GM12878 (cell line): Measurements from ENCODE around the gene APPBP2. TPM values are rescaled to one million over a fixed set of nuclear protein-coding genes. Genes with fewer than 3 reads are reported as not detected.
"Not testable (repeated sequence)": the region's sequence is repeated elsewhere in the genome, so short reads cannot be mapped to it uniquely, and the experiment has no call there.

Experiments
- ATAC-seq: fragments of 200-7000 bp; cut with Tn5 transposase; 3 replicates; pipeline ENCODE4 v1.9.1; 2020; ENCODE audit warnings: mild to moderate bottlenecking, moderate library complexity
- BruUV-seq: library from RNA; stranded (reverse); fragments of 400-500 nt; replicated peaks from 2 replicates; lab custom pipeline; 2021; lab: Mats Ljungman, UMichigan
- CTCF ChIA-PET: fragments of 300-600 bp; sonication (Branson Sonifier 250); formaldehyde crosslinking; extraction: SDS; loops from one replicate; lab custom pipeline; 2021; ENCODE audit warnings: inconsistent platforms; lab: Yijun Ruan, JAX
- POLR2A ChIA-PET: fragments of 350-600 bp; formaldehyde crosslinking; extraction: SDS; loops from one replicate; lab custom pipeline; 2021; ENCODE audit warnings: inconsistent platforms; lab: Charles Lee
- RAD21 ChIA-PET: fragments of 300-600 bp; sonication (Branson Sonifier 250); formaldehyde crosslinking; loops from one replicate; lab custom pipeline; 2023; ENCODE audit warnings: antibody characterized with exemption; ENCODE audit not compliant: unreplicated experiment; lab: Charles Lee
- SMC1A ChIA-PET: fragments of 300-600 bp; sonication (Branson Sonifier 250); formaldehyde crosslinking; loops from one replicate; lab custom pipeline; 2023; ENCODE audit not compliant: unreplicated experiment, uncharacterized antibody; lab: Charles Lee
- DNase-seq: peaks from one replicate; pipeline ENCODE4 v3.0.0-alpha.2; 2011; ENCODE audit warnings: low read depth, low spot score
- FAIRE-seq: peaks from 3 replicates; lab custom pipeline; 2011; peaks lifted over from hg19 to GRCh38; lab: Jason Lieb, UNC
- H2AFZ ChIP-seq: 2 replicates; pipeline ENCODE4 v1.6.0; 2011; ENCODE audit warnings: low read depth, low read length, control low read depth; ENCODE audit not compliant: control insufficient read depth
- H3K27ac ChIP-seq: 2 replicates; pipeline ENCODE4 v1.5.1; 2011; ENCODE audit warnings: control low read depth; ENCODE audit not compliant: control insufficient read depth, insufficient read depth
- H3K27me3 ChIP-seq, 2 experiments: replicated peaks in 1 of 2; 2 replicates each; pipeline versions ENCODE4 v1.6.0 to v1.6.1; 2011; ENCODE audit warnings: low read length in 1 of 2; ENCODE audit not compliant: control insufficient read depth in 2 of 2, insufficient read depth in 2 of 2
- H3K36me3 ChIP-seq, 2 experiments: 2 replicates each; pipeline ENCODE4 v1.5.1; 2011; ENCODE audit warnings: low read length in 1 of 2; ENCODE audit not compliant: control insufficient read depth in 2 of 2, insufficient read depth in 2 of 2
- H3K4me1 ChIP-seq: 2 replicates; pipeline ENCODE4 v1.6.1; 2011; ENCODE audit warnings: mild to moderate bottlenecking, low read length, moderate library complexity, mixed read lengths; ENCODE audit not compliant: control insufficient read depth, insufficient read depth
- H3K4me2 ChIP-seq: 2 replicates; pipeline ENCODE4 v1.6.0; 2011; ENCODE audit warnings: control low read depth; ENCODE audit not compliant: control insufficient read depth, insufficient read depth
- H3K4me3 ChIP-seq: fragments of 200-600 bp; sonication (generic); 2 replicates; pipeline ENCODE4 v1.5.1; 2016
- H3K79me2 ChIP-seq: 2 replicates; pipeline ENCODE4 v1.6.0; 2011; ENCODE audit warnings: low read length; ENCODE audit not compliant: control insufficient read depth, insufficient read depth
- H3K9ac ChIP-seq: 2 replicates; pipeline ENCODE4 v1.8.0; 2011; ENCODE audit warnings: low read length, control low read depth, mixed read lengths; ENCODE audit not compliant: control insufficient read depth, insufficient read depth
- H3K9me3 ChIP-seq: replicated peaks from 3 replicates; pipeline ENCODE4 v1.5.1; 2011; ENCODE audit warnings: mild to moderate bottlenecking, low read length; ENCODE audit not compliant: control insufficient read depth, insufficient read depth
- H4K20me1 ChIP-seq: 2 replicates; pipeline ENCODE4 v1.6.0; 2011; ENCODE audit not compliant: control insufficient read depth, insufficient read depth
- NFXL1 ChIP-seq: fragments of 450-650 bp; IDR thresholded peaks from 2 replicates; pipeline ENCODE4 v1.6.1; 2017; ENCODE audit warnings: antibody characterized with exemption, mild to moderate bottlenecking, borderline replicate concordance
- NR2C2 ChIP-seq: IDR thresholded peaks from 2 replicates; pipeline ENCODE4 v1.6.1; 2011; ENCODE audit warnings: borderline replicate concordance, low read depth; ENCODE audit not compliant: control insufficient read depth, insufficient read length
- PAX8 ChIP-seq: fragments of 450-650 bp; IDR thresholded peaks from 2 replicates; pipeline ENCODE4 v1.6.1; 2017; ENCODE audit warnings: mild to moderate bottlenecking, moderate library complexity
- RCOR1 ChIP-seq: conservative IDR thresholded peaks from 2 replicates; pipeline ENCODE4 v1.6.1; 2012; ENCODE audit warnings: low read depth, low read length, improper control_type of control experiment
- RFX5 ChIP-seq: IDR thresholded peaks from 2 replicates; pipeline ENCODE4 v1.6.1; 2011; ENCODE audit warnings: low read depth, low read length, improper control_type of control experiment
- ZNF384 ChIP-seq: IDR thresholded peaks from 2 replicates; pipeline ENCODE4 v1.6.1; 2012; ENCODE audit warnings: low read depth, mild to moderate bottlenecking, low read length, improper control_type of control experiment, borderline replicate concordance
- WGBS: methylation state at CpG from one replicate; pipeline ENCODE4 v1.1.6; 2016; ENCODE audit warnings: low lambda C conversion rate; ENCODE audit not compliant: insufficient replicate concordance, insufficient coverage; ENCODE audit errors: missing lambda C conversion rate; 5-methylcytosine and 5-hydroxymethylcytosine counted together
- in situ Hi-C: fragments of 300-500 bp; cut with MboI; formaldehyde crosslinking; loops from 9 replicates; pipeline ENCODE4 v1.14.3; 2018; ENCODE audit warnings: mixed read lengths
- intact Hi-C: fragments of 100-400 bp; cut with micrococcal nuclease; formaldehyde crosslinking; loops from one replicate; pipeline ENCODE4 v1.14.2; 2022; ENCODE audit not compliant: unreplicated experiment
- polyA plus RNA-seq, 11 experiments: library from polyadenylated mRNA; depleted of rRNA in 4 of 11; unstranded in 6 of 11; stranded (reverse) in 5 of 11; fragments of >200 nt; fragmentation: Nextera tagmentation in 4 of 11; fragmentation: Illumina TruSeq in 1 of 11; extraction: Ambion mirVana in 4 of 11; extraction: Trizol in 1 of 11; gene quantifications; 1 replicate in 1 of 11; 2 replicates in 10 of 11; pipeline versions ENCODE4 v1.2.1 to v1.2.3, GENCODE V29; 2011 to 2016; ENCODE audit warnings: inconsistent platforms in 2 of 11, missing spikeins in 2 of 11, low read depth in 1 of 11
- total RNA-seq, 4 experiments: library from RNA; depleted of rRNA in 3 of 4; stranded (reverse); fragments of >200 nt in 3 of 4; fragmentation: Illumina TruSeq in 1 of 4; extraction: Trizol in 1 of 4; gene quantifications; 2 replicates each; pipeline versions ENCODE4 v1.2.1 to v1.2.3, GENCODE V29; 2013 to 2021
- TF ChIP-seq, protein P1 (sequence below): fragments of 450-650 bp; IDR thresholded peaks from 2 replicates; pipeline ENCODE4 v1.6.1; 2017; ENCODE audit warnings: antibody characterized with exemption, mild to moderate bottlenecking, moderate library complexity

APPBP2 gene
- total and polyA plus RNA-seq, 10 of the 15 experiments (the other 5 are each of a cell fraction or from before 2014, with no cell fraction given) = 4.3 to 30.8 (median 13.1) TPM

DNA sequence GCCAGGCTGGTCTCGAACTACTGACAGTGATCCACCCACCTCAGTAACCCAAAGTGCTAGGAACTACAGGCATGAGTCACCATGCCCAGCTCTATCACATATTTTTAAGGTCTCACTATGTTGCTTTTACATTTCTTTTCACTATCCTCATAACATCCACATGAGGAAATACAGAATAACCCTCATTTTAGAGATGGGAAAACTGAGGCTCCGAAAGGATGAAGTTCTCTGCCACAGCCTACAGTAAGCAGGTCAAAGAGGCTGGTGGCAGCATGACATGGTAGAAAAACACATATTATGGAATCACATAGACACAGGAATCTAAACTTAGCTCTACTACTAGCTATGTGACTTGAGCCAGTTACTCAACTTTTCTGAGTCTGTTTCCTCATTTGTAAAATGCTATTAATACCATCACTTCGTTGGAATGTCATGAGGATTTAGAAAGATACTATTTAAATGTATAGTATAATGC lies 32.2 kb downstream of the APPBP2 start (continued):
- TF ChIP-seq, protein P1, sequence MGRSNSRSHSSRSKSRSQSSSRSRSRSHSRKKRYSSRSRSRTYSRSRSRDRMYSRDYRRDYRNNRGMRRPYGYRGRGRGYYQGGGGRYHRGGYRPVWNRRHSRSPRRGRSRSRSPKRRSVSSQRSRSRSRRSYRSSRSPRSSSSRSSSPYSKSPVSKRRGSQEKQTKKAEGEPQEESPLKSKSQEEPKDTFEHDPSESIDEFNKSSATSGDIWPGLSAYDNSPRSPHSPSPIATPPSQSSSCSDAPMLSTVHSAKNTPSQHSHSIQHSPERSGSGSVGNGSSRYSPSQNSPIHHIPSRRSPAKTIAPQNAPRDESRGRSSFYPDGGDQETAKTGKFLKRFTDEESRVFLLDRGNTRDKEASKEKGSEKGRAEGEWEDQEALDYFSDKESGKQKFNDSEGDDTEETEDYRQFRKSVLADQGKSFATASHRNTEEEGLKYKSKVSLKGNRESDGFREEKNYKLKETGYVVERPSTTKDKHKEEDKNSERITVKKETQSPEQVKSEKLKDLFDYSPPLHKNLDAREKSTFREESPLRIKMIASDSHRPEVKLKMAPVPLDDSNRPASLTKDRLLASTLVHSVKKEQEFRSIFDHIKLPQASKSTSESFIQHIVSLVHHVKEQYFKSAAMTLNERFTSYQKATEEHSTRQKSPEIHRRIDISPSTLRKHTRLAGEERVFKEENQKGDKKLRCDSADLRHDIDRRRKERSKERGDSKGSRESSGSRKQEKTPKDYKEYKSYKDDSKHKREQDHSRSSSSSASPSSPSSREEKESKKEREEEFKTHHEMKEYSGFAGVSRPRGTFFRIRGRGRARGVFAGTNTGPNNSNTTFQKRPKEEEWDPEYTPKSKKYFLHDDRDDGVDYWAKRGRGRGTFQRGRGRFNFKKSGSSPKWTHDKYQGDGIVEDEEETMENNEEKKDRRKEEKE = no peak
- no peak for TF ChIP-seq RCOR1
- TF ChIP-seq, all 136 proteins: peak for 0

DNA sequence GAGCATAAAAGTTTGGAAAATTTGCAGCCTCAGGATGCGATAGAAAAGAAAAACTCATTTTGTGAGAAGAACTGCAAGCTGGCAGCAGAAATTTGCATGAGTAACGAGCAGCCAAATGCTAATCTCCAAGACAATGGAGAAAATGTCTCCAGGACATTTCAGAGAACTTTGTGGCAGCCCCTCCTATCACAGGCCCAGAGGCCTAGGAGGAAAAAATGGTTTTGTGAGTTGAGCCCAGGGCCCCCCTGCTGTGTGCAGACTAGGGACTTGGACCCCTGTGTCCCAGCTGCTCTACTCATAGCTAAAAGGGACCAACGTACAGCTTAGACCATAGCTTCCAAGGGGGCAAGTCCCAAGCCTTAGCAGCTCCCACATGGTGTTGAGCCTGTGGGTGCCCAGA lies 34.3 kb downstream of the APPBP2 start:
- Histone ChIP-seq H3K27ac (no peak overlapping the region), H4K20me1 (no peaks in the 10 kb centered on the region), H3K9ac (no peak overlapping the region), H3K4me2 (no peak overlapping the region), H3K9me3 (peaks cover 24% of the 10 kb centered on the region), H2AFZ (no peak overlapping the region), H3K27me3 (no peaks in the 10 kb centered on the region), H3K79me2 (no peaks in the 10 kb centered on the region), H3K36me3 (peaks cover 11 to 31% of the 10 kb centered on the region in 2 experiments), H3K4me1 (no peaks in the 10 kb centered on the region), H3K4me3 (no peak overlapping the region)
- no peak for DNase-seq
- no TSS peak for BruUV-seq
- SMC1A ChIA-PET = interaction anchor here (0.9 to 1.5 kb wide), 3 partner anchors 9 to 71 kb away, joined by 3 read pairs; no protein-coding TSS in a partner anchor
- TF ChIP-seq NR2C2 = no peak
- TF ChIP-seq ZNF384 = no peak
- no peak for TF ChIP-seq PAX8
- peak; percentile 82; the same call in 1 of the 2 replicates for TF ChIP-seq NFXL1
- TF ChIP-seq RFX5 = no peak
- in situ Hi-C loops (no loop called here), intact Hi-C loops (no loop called here)
- no peak for ATAC-seq
- CTCF ChIA-PET = no interaction called here
- POLR2A ChIA-PET = no interaction called here
- RAD21 ChIA-PET = no interaction called here
- 97% methylated on average over 3 of the region's 3 CpGs for WGBS
- FAIRE-seq = no peak

DNA sequence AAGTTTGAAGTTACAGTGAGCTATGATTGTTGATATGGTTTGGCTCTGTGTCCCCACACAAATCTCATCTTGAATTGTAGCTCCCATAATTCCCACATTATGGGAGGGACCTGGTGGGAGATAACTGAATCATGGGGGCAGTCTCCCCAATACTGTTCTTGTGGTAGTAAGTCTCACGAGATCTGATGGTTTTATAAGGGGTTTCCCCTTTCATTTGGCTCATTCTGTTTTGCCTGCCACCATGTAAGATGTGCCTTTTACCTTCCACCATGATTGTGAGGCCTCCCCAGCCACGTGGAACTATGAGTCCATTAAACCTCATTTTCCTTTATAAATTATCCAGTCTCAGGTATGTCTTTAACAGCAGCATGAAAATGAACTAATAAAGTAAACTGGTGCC lies 35.4 kb downstream of the APPBP2 start:
- H3K9ac ChIP-seq, CTCF ChIA-PET, RAD21 ChIA-PET, POLR2A ChIA-PET, H3K4me1 ChIP-seq, DNase-seq, H3K4me3 ChIP-seq, BruUV-seq, H3K79me2 ChIP-seq, H3K27me3 ChIP-seq, H2AFZ ChIP-seq, in situ Hi-C loops, H3K27ac ChIP-seq, H3K4me2 ChIP-seq, ATAC-seq, H4K20me1 ChIP-seq, FAIRE-seq, intact Hi-C loops: not testable (repeated sequence)
- SMC1A ChIA-PET = interaction anchor here (1.2 to 1.3 kb wide), 2 partner anchors 10 kb away, joined by 3 read pairs; no protein-coding TSS in a partner anchor
- H3K36me3 ChIP-seq = peaks cover 11 to 27% of the 10 kb centered on the region in 2 experiments
- peaks cover 24% of the 10 kb centered on the region for H3K9me3 ChIP-seq
- 93% methylated on average over 2 of the region's 2 CpGs for WGBS
